CD4-positive, alpha-beta T cell treated with Interleukin-4 for 4 hours (primary cell): Measurements from ENCODE around the gene RPS6KA2.

Experiments used
- DNase-seq: peaks from one replicate; pipeline ENCODE4 v3.0.0-alpha.2; 2020

RPS6KA2 gene

DNA sequence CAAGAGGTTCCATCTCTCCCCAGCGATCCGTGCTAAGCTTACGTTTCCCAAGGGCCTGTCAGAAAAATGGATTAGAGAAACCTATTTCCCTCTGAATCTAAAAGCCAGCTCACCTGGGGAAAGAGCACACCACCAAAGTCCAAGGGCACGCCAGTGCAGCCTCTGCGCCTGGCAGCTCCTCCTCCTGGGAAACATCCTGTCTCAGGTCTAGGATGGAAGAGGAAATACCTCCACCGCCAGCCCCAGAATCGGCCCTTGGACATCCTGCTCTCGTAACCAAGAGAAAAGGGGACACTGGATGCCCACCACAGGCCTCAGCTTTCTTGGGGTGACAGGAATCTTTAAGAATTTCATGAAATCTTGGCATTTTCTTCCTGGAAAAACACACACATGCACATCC, 59.2 kb downstream of the RPS6KA2 start:
- no peak for DNase-seq

DNA sequence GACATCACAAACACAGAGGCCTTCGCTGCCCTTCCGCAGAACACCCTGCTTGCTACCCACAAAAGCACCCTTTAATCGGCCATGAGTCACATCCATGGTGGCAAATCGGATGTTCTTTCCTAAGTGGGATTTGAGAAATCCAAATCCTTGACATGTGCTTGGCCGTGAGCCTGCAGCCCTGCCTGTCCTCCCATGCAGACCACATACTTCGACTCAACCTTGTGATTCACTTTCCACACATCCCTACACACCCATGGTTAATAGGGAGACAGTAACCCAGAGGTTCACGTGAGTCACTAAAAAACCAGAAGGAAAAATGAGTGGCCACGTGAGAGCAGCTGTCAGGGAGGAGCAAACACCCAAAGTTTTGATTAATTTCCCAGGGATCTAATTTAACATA, 59.9 kb downstream of the RPS6KA2 start:
- DNase-seq = no peak

DNA sequence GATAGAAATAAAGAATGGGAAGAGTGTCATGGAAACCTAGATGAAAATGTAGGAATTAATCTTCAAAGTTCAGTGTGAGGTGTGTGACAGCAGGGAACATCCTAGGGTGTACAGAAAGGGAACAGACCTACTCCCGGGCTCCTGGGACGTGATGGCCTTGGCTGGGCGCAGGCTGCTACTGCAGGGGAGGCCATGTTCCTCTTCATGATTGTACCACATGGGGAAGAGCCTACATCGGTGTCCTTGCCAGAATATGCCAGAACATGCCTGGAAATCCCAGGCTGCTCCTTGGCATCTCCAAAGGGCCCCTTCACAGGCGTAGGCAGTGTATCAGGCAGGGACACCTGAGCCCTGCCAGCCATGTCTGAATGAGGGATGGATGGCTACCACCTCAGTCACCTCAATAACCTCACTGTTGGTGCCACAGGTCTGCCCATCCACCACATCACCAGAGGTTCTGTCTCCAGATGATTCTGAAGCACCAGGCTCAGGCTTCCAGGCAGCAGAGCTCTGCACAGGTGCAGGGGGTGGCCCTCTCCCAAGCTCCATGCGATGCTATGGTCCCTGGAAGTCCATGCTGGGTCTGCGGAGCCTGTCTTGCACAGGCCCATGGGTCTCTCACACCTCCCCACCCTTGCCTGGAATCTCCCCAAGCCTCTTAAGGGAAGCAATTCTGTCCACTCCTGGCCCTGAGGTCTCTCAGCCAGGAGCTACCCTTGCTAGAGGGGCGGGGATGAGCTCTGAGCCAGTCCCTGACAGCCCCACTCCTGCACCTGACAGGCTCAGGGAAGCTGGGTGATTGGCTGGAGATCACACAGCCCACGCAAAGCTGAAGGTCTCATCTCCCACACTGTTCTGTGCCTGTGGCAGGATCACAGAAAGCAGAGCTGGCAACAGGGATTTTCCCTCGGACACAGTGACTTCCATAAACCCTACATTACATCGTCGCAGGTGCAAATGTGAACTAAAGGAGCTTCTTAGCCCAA, 60.7 kb downstream of the RPS6KA2 start:
- no peak for DNase-seq

DNA sequence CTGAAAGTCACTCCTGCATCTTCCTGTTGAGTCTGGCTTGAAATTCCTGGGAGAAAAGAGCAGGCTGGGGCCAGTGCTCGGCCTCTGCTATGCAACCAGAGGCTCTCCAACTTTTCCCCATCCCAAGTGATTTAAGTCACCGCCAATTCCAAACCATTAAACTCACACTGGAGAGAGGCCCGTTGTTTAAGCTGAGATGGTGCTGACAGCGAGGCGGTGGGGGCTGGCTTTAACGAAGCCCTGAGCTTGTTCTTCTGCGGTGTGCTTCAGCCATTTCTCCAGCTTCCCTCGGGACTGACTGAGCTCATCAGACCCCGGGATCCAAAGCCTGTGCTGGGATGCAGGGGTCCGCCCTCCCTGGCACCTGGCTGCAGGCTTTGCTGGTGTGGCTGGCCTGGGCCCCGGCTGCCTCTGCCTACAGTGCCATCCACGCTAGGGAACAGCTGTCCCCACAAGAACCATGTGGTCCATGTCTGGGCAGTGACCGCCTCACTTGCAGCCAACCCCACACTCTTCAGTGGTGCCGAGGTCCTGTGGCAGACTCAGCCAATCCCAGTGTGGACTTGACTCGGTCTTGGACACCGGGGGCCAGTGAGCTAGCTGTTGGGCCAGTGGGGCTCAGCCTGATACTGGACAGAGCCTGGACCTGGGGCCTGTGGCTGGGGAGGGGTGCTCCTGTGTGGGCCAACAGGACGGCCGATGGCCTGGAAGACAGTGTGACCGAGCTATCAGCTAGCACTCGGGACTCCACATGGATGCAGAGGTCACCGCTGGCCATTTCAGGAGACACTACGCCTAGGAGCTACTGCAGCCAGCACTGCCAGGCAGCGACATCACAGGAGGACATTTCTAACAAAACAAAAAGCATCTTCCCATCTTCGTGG, 61.7 kb downstream of the RPS6KA2 start:
- DNase-seq = no peak

DNA sequence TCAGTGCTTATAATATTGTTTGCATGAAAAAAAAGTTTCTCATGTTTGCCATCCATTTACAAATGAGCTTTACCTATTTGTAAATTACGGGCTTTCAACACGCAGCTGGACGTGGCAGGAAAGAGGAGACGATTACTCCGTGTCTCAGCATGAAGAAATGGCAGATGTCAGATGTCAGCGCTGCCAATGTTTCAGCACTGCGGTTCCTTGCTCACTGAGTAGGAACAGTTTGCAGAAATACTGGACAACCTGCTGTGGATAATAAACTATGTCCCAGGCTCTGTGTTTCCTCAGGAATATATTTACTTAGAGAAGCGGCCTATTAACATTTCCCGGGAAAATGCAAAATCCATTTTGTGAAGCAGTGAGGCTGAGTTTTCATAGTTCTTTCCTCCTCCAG, 63.2 kb downstream of the RPS6KA2 start:
- no peak for DNase-seq

DNA sequence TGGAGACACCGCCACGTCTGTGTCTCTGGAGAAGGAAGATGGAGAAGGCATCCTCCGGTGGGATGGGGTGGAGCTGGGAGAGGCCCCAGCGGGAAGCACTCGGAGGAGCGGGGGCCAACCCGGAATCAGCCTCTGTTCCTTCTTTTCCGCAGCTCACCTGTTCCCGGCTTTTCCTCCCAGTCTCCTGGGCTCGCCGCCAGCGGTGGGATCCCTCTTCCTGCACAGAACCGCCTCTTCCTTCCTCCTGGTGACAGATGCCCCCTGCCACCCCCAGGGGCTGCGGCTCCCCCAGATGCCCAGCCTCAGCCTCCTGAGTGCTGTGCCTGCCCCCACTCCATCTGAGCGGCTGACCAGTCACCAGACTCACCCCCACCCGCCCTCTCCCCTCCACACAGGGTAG, 63.9 kb downstream of the RPS6KA2 start:
- no peak for DNase-seq

DNA sequence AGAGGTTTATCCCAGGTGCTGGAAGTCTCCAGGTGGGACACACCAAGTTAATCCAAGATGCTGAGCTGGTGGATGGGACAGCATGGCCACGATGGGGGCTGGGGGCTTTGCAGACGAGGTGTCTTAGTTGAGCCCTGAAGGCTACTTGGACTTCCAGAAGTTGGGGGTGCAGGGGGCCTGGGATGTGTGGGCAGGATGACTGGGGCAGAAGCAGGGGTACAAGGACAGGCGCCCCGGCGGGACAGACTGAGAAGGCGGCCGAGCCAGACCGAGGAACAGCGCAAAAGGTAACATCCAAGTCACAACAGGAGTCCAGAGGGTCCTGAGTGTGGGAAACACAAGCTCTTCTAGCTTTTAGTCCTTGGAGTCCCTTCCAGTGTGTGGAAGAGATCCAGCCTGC, 64.3 kb downstream of the RPS6KA2 start:
- no peak for DNase-seq

DNA sequence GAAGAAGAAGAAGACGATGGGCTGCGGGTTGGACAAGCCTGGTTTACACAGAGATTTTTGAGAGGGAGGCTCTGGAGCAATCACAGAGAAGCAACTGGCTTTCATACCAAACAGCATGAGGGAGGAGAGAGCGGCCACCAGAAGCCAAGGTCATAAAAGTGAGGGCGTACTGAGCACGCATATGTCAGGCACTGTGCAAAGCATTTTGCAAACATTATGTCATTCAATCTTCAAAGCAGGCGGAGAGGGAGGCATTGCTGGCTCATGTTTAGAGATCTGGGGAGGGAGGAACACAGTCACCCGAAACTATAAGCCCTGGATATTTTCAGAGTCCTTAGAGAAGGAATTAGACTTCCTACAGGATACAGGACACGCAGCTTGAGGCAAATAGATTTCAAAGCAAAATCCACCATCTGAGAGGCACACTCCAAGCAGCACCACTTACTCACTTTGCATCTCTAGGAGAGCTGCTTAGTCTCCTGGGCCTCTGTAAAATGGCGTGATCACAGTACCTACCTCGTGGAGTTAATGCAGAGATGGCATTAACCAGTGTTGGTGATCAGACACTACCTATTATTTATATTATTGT, 65.2 kb downstream of the RPS6KA2 start:
- no peak for DNase-seq

DNA sequence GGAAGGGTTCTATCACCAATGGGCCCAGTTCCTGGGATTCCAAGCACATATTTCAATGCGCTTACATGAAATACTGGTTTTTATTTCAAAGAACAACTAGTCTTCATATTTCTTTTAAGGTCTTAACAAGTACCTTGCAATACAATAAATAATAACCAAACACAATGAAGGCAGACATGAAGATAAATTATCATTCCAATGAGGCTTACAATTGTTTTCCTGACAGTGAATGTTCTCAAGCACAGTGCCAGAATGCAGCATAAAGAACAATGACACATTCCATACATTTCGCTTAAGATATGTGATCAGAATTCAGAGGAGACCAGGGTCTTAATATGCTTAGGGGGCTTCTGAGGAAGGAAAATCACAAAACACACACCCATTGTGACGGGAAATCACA, 66.8 kb downstream of the RPS6KA2 start:
- no peak for DNase-seq

DNA sequence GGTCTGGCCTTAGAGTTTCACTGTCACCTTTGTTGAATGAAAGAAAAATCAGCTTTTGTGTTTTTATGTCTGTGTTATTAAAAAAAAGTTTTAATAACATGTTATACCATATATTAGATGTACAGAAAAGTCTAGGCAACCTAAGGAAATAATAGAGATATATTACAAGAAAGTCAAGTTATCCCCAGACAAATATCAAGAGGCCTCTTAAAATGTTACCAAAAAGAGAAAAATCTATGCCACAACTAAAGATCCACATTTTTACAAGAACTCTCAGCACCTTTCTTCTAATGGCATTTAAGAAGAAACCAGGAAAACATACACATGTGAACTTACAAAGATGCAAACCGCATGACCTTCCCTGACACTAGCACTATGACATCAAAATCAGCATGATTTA, 67.4 kb downstream of the RPS6KA2 start:
- no peak for DNase-seq

DNA sequence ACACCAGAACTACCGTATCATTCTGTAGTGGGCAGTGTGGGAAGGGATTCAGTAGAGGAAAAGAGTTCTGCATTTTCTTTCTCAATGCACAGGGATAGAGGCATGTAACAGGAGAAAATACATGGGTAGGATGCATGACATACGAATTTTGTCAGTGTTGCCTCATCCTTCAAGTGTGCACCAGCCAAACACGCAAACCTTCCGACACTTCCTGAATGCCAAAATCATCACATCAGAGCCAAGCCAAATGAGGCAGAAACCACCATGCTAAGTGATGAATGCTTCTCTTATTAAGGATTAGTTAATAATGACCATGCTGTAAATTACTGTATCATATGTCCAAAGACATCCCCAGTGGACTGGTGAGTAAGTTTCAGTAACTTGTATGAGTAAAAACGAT, 67.8 kb downstream of the RPS6KA2 start:
- DNase-seq = no peak

DNA sequence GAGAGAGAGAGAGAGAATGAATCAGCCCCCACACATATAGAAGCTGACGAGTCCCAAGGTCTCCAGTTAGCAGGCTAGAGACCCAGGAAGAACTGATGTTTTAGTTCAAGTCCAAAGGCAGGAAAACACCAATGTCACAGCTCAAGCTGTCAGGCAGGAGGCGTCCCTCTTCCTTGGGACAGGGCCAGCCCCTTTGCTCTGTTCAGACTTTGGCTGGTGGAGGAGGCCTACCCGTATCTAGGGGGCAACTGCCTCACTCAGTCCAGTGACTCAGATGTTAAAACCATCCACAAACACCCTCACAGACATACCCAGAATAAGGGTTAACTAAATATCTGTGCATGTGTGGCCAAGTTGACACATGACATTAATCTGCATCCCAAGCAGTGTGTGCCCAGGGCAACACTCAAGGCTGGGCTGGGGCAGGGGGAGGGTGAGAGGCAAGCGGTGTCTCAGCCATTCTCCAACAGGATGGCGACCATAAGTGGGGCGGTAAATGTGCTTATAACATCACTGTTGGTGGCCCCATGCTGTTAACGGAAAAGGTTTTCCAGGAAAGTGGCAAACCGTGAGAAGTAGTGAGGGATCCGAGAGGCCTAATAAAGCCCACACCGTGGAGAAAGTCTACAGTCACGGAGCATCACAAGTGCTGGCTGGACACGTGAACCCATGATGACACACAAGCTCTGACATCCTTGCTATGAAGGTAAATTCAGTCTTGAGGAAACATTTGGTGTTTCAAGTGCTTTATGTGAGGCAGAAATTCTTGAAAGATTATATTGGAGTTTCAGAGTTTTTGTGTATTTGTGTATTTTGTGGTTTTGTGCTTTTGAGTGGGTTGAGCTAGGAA, 68.7 kb downstream of the RPS6KA2 start:
- DNase-seq = no peak

DNA sequence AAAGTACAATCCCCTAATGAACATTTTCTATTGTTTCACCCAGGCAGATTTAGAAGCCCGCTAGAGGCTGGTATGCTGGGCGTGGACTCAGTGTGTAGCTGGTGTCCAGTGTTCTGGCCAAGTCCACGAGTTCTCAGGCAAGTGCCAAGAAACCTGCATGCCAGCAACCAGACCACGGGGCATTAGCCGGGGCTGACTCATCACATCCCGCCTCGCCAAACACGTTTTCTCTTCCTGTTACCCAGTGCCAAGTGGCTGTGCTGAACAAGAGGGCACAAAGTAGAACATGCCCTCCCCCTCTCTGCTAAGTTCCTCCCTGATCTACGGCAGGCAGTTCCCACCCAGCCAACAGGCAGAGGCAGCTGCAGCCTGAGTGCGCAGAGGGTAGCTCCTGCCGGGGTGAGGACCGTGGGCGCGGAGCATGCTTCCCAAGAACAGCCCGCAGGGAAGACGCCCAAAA, 70.2 kb downstream of the RPS6KA2 start:
- peak; percentile 10 for DNase-seq

DNA sequence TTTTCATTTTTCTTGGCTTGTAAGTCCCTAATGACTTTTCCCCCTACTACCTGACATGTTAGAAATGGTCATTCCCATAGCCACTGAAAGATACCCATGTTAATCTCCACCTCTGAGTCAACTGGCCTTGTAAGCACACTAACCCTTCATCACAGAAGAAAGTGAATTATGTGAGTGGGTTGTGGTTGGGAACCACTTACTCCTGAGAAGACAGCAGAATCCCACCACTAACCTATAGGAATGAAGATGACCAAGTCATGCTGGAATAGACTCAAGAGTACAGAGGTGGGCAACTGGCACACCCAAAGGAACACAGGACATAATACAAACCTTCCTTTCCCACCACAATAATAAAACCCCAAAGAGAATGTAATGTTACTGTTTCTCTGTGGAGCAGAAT, 70.7 kb downstream of the RPS6KA2 start:
- no peak for DNase-seq

DNA sequence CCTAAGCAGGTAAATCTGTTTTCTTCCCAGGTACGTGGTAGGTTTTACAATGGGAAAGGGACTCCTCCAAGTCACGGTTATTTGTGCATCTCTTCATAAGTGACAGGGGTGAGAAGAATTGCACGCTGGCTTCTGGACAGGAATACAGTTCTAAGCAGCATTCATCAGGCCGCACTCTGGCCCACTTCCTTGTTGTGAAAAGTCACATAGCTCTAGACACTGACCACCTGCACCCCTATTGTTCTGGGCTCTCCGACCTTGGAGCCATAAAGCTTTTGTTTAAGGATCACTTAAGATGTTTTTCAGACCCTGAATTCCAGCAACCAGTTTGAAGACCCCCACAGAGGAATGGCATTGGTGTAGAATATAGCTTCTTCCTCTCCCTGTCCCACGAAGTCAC, 72.0 kb downstream of the RPS6KA2 start:
- DNase-seq = no peak

DNA sequence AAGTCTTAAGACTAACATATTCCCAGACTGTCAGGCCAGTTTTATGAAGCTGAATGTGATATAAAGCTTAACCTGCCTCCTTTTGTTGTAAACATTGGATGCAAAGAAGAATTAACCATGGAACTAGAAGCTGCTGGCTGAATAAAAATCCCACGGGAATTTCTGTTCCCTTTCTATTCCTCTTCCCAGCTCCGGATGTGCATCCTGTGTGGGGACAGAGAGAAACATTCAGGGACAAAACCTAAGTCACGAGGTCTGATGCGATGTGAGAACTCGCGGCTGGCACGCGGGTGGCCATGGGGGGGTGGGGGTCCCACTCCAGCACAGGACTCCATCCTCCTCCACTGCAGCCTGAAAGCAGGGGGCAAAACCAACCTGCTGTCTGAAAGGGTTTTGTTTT, 72.7 kb downstream of the RPS6KA2 start:
- no peak for DNase-seq

DNA sequence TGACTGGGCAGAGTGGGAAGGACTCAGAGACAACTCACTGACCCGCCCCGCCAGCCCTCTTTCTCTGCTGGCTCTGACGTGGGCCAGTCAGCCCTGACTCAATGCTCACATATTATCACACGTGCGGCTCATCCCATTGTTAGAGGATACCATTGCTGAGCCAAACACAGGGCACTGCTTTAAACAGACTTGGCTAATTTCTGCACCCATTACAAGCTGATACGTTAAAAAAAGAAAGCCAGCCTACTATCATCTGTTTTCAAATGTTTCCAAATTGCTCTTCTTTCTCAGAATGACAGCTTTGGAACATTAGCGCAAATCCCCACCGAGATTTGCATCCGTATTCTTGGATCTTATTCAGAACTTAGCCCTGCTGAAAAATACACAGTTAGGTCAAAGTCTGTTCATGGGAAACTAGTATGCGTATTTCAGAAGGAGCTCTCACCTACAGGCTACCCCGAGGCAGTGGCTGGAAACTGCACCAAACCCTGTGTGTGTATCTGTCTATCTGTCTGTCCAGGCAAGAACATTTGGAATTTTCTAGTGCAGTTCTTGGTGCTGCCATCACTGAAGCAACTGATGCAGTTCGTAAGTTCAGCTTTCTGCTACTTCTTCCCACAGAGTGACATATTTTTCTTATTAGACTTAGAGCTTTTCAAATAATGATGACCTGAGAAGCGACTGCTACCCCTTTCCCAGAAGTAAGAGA, 73.3 kb downstream of the RPS6KA2 start:
- DNase-seq = no peak

DNA sequence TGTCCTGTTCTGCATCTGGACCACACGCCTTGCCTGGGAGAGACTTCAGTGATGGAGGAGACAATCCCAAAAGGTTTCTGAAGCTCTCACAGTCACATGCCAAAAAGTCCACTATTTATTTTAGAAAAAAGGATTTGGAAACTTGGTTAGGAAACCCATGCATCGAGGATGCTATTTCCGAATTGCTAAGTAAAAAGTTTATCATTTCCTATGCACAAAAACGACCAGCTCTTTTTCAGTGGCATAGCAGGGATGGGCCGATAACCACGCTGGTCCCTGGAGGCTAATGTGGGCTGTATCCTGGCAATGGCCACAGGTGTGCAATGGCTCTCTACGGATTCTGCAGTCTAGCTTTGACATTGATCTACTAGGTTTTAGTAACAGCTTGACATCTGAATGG, 74.5 kb downstream of the RPS6KA2 start:
- DNase-seq = no peak

DNA sequence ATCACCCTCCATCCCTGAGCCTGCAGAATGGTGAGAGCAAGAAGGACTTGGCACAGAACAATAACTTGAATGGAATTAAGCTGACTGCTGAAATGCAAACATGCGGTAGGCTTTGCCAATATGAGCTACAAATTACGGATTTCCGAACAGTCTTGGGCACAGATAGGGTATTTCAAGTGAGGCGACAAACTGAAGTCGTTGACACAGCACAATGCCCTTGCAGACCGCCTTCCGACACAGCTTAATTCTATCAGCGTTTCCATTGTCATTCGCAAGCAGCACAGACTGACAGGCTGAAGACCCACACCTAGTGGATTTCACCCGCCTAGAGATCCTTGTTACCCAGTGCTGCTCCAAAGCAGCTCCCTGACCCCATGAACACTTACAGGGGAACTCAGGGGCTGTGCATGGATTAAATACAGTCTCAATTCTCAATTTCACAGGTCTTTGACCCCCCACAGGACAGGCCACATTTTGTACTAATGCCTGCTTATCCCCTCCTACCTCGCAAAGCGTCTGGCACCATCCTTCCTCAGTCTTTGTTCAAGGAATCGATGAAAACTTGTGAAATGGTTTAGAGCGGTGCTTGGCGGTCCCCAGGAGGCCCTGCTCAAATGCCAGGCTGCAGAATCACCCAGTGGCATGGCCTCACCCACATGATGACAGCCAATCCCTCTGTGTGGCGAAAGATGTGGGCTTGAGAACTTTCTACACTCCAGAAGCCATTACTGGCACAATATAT, 75.1 kb downstream of the RPS6KA2 start:
- DNase-seq = no peak

DNA sequence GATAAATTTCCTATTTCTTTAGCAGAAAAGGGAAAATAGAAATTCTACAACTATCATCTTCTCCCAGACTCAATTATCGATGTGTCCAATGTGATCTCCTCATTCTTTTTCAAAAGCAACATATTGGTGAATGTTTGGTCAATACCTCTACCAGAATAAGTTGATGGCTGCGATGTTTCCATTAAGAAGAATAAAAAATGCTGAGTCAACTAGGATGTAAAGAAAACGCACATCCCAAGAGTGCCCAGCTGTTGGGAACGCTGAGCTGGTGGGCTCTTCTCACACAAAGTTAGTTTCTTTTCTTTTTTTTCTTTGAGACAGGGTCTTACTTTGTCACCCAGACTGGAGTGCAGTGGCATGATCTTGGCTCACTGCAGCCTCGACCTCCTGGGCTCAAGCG, 80.4 kb downstream of the RPS6KA2 start:
- no peak for DNase-seq
